BJ (cell line): ENCODE measurements around the gene PAPOLB. TPM values are rescaled to one million over a fixed set of nuclear protein-coding genes. Genes with fewer than 3 reads are reported as not detected.

ENCODE experiments used
- CTCF ChIA-PET: fragments of 350-600 bp; formaldehyde crosslinking; extraction: SDS; loops from one replicate; lab custom pipeline; 2021; ENCODE audit warnings: antibody characterized with exemption, inconsistent platforms; lab: Yijun Ruan, JAX
- POLR2A ChIA-PET: fragments of 300-600 bp; sonication (Branson Sonifier 250); formaldehyde crosslinking; extraction: SDS; loops from one replicate; lab custom pipeline; 2021; ENCODE audit warnings: antibody characterized with exemption; lab: Charles Lee
- DNase-seq: peaks from one replicate; pipeline ENCODE4 v3.0.0-alpha.2; 2011; ENCODE audit warnings: low read depth
- H3K27me3 ChIP-seq: 2 replicates; pipeline ENCODE4 v1.6.0; 2011; ENCODE audit warnings: low read length; ENCODE audit not compliant: control insufficient read depth, insufficient read depth
- H3K36me3 ChIP-seq: 2 replicates; pipeline ENCODE4 v1.5.1; 2011; ENCODE audit warnings: low read length; ENCODE audit not compliant: control insufficient read depth, insufficient read depth
- H3K4me3 ChIP-seq: 2 replicates; pipeline ENCODE4 v1.5.1; 2011; ENCODE audit warnings: low read depth, mild to moderate bottlenecking, control low read depth, low read length
- polyA plus RNA-seq: library from polyadenylated mRNA; depleted of rRNA; stranded (reverse); fragments of >200 nt; gene quantifications from 2 replicates; pipeline ENCODE4 v1.2.3, GENCODE V29; 2011
- TF ChIP-seq, protein P1 (sequence below): IDR thresholded peaks from 2 replicates; pipeline ENCODE4 v1.5.1; 2011; ENCODE audit warnings: low read depth, mild to moderate bottlenecking, control low read depth, inconsistent platforms, low read length, moderate library complexity; ENCODE audit not compliant: insufficient read depth

Gene PAPOLB
- polyA plus RNA-seq, 1 experiment: 0.01 TPM

DNA sequence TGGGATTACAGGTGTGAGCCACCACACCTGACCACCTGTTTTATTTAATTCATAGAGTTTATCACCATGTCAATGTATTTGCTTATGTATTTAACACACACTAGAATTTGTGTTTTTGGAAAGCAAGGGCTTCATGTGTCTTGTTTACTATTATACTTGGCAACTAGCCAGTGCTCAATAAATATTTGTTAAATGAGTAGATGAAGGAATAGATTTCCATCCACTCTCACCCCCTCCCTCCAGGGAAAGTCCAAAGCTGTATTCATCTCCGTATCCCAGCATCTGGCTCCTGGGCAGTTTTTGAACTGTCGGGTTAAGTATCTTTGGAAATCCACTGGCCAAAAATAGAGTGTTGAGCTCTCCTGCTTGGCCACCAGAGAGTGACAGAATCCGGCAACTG lies 26.3 kb upstream of the PAPOLB start:
- ChIA-PET POLR2A (no interaction called here), CTCF (interaction anchor here (1.1 kb wide), 1 partner anchor 90 kb away, joined by 3 read pairs; no protein-coding TSS in a partner anchor)
- TF ChIP-seq, protein P1, sequence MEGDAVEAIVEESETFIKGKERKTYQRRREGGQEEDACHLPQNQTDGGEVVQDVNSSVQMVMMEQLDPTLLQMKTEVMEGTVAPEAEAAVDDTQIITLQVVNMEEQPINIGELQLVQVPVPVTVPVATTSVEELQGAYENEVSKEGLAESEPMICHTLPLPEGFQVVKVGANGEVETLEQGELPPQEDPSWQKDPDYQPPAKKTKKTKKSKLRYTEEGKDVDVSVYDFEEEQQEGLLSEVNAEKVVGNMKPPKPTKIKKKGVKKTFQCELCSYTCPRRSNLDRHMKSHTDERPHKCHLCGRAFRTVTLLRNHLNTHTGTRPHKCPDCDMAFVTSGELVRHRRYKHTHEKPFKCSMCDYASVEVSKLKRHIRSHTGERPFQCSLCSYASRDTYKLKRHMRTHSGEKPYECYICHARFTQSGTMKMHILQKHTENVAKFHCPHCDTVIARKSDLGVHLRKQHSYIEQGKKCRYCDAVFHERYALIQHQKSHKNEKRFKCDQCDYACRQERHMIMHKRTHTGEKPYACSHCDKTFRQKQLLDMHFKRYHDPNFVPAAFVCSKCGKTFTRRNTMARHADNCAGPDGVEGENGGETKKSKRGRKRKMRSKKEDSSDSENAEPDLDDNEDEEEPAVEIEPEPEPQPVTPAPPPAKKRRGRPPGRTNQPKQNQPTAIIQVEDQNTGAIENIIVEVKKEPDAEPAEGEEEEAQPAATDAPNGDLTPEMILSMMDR: no peak
- H3K4me3 ChIP-seq: no peak overlapping the region
- no peak for DNase-seq
- no peaks in the 10 kb centered on the region for H3K36me3 ChIP-seq
- H3K27me3 ChIP-seq: no peaks in the 10 kb centered on the region

DNA sequence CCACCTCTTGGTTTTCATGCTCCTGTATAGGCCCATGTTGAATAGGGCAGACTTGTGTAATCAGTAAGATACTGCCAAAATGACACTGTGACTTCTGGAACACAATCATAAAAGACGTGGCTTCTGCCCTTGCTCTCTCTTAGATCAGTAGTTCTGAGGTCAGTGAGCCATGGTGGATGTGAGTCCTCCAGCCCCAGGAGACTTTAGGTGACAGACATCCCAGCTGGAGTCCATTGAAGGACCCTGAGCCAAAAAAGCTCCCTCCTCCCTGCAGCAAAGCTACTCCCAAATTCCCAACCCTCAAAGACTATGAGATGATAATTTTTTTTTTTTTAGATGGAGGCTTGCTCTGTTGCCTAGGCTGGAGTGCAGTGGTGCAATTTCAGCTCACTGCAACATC lies 24.8 kb upstream of the PAPOLB start:
- ChIA-PET POLR2A (no interaction called here), CTCF (interaction anchor here (0.9 kb wide), 1 partner anchor 14 kb away, joined by 3 read pairs; no protein-coding TSS in a partner anchor)
- Histone ChIP-seq H3K27me3 (no peaks in the 10 kb centered on the region), H3K4me3 (no peak overlapping the region), H3K36me3 (no peaks in the 10 kb centered on the region)
- DNase-seq: no peak
- TF ChIP-seq, protein P1: no peak

DNA sequence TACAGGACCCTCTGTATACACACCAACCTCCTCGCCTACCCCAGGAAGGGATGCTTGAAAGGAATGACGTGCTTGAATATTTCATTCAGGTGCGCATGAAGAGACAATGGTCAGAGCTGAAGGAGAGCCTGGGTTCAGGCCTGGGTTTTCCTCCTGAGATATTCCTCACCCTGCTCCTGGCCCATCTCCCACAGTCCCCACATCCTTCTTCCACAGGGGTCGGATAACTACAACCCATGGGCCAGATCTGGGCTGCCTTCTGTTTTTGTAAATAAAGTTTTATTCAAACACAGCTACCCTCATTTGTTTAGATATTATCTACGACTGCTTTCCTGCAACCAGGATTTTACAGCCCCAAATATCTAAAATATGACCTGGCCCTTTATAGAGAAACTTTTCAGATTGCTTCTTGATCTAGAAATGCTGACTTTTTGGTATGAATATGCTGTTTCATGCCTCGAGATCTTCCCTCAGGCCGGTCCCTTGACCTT lies 23.5 kb upstream of the PAPOLB start:
- Histone ChIP-seq H3K27me3 (no peaks in the 10 kb centered on the region), H3K4me3 (no peak overlapping the region), H3K36me3 (no peaks in the 10 kb centered on the region)
- CTCF ChIA-PET: interaction anchor here (0.6 to 6.1 kb wide), 3 partner anchors 17 to 276 kb away, joined by 3 to 38 read pairs (median 8); no protein-coding TSS in a partner anchor
- POLR2A ChIA-PET: no interaction called here
- no peak for DNase-seq
- TF ChIP-seq, protein P1: no peak

DNA sequence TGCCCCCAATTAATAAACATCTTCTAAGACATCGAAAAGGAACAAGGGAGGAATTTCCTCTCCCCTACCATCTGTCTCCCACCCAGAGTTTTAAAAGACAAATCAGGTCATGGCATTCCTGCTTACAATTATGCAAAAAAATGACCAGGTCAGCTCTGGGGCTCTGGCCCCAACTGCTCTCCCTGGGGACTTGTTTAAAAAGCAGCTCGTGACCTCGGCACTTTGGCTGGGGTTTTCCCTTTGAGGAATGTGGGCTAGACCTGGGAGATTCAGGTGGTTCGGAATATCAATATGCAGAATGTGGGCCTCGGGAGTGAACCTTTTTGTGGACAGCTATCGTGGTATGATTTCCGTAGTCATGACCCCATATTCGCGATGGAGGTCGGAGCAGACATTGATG lies 22.3 kb upstream of the PAPOLB start:
- no peak for DNase-seq
- no peak overlapping the region for H3K4me3 ChIP-seq
- ChIA-PET POLR2A (no interaction called here), CTCF (interaction anchor here (0.6 to 6.1 kb wide), 18 partner anchors 8 to 91 kb away, joined by 3 to 38 read pairs (median 6); no protein-coding TSS in a partner anchor)
- TF ChIP-seq, protein P1: no peak
- H3K27me3 ChIP-seq: no peaks in the 10 kb centered on the region
- H3K36me3 ChIP-seq: no peaks in the 10 kb centered on the region

DNA sequence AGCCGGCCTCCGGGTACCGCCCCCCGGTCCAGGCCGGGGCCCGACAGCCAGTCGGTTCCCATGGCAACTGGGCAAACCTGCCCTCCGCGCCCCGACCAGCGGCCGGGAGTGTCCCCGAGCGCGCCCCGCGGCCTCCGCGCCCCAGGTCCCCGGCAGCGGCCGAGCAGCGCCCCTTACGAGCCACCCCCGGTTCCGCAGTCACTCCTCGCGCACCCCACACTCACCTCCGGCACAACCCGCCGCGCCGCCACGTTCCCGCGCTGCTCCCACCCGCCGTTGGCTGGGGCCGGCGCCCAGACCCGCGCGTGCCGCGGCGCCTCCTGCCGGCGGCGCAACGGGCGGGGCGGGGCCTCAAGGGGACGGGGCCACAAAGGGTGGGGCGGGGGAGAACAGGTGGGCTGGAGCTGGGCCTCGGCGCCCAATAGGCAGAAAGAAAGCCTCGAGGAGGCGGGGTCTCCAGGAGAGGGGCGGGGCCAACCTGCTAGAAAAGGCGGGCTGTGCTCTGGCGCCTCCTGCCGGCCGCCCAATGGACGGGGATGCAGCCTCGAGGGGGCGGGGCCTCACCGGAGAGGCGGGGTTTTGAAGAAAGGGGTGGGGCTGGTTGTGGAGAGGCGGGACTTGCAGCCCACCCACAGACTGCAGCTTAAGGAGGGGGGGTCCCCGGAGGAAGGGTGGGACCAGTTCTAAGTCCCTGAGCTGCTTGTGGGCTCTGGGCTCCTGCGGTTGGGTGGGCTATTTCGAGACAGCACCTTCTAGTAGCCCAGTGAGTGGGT lies 21.7 kb upstream of the PAPOLB start, which contains the start of gene RADIL:
Gene RADIL (minus strand): TSS at position 345 of the 773 bp plus-strand sequence. CDS start 5,577 bp downstream, outside the sequence.
- ChIA-PET CTCF (interaction anchor here (0.6 to 6.1 kb wide), 31 partner anchors 9 to 948 kb away, joined by 3 to 38 read pairs (median 4); no protein-coding TSS in a partner anchor), POLR2A (no interaction called here)
- Histone ChIP-seq H3K36me3 (no peaks in the 10 kb centered on the region), H3K4me3 (peak within 1 kb of the TSS; percentile 51), H3K27me3 (no peaks in the 10 kb centered on the region)
- TF ChIP-seq, protein P1: peak; percentile 97
- DNase-seq: peak; percentile 44
